Caco-2 (cell line): Measurements from ENCODE around the gene CDH9. TPM values are rescaled to one million over a fixed set of nuclear protein-coding genes. Genes with fewer than 3 reads are reported as not detected.

Source experiments
- BruUV-seq: library from RNA; stranded (reverse); fragments of 400-500 nt; replicated peaks from 2 replicates; lab custom pipeline; 2021; lab: Mats Ljungman, UMichigan
- CTCF ChIA-PET: fragments of 300-600 bp; sonication (Branson Sonifier 250); formaldehyde crosslinking; loops from one replicate; lab custom pipeline; 2022; ENCODE audit warnings: antibody characterized with exemption; lab: Charles Lee
- POLR2A ChIA-PET: fragments of 300-600 bp; sonication (Branson Sonifier 250); formaldehyde crosslinking; loops from one replicate; lab custom pipeline; 2022; ENCODE audit warnings: antibody characterized with exemption; lab: Charles Lee
- DNase-seq, 2 experiments: peaks; one replicate each; pipeline versions ENCODE4 v3.0.0 to v3.0.0-alpha.2; 2020 to 2022
- H3K27me3 ChIP-seq: replicated peaks from 2 replicates; pipeline ENCODE4 v1.6.0; 2011; ENCODE audit warnings: low read length; ENCODE audit not compliant: control insufficient read depth, insufficient read depth
- H3K36me3 ChIP-seq: 2 replicates; pipeline ENCODE4 v1.5.1; 2011; ENCODE audit warnings: low read length; ENCODE audit not compliant: control insufficient read depth, insufficient read depth
- H3K4me1 ChIP-seq: fragments of 250-450 bp; sonication (Bioruptor Pico); 2 replicates; pipeline ENCODE4 v1.5.1; 2020; ENCODE audit warnings: mild to moderate bottlenecking
- H3K4me3 ChIP-seq: 2 replicates; pipeline ENCODE4 v1.5.1; 2011; ENCODE audit warnings: low read depth, mild to moderate bottlenecking, control low read depth, low read length
- H3K9me3 ChIP-seq: fragments of 250-450 bp; sonication (Bioruptor Pico); 2 replicates; pipeline ENCODE4 v1.5.1; 2020; ENCODE audit warnings: mild to moderate bottlenecking, moderate library complexity
- H3K27ac Mint-ChIP-seq: one replicate; pipeline ENCODE4 v1.8.0; 2022; ENCODE audit warnings: mixed read lengths; ENCODE audit not compliant: unreplicated experiment
- H3K27me3 Mint-ChIP-seq: one replicate; pipeline ENCODE4 v1.8.0; 2022; ENCODE audit warnings: mixed read lengths; ENCODE audit not compliant: insufficient read depth, unreplicated experiment
- H3K36me3 Mint-ChIP-seq: one replicate; pipeline ENCODE4 v1.8.0; 2022; ENCODE audit warnings: mild to moderate bottlenecking, mixed read lengths; ENCODE audit not compliant: insufficient read depth, unreplicated experiment
- H3K4me1 Mint-ChIP-seq: one replicate; pipeline ENCODE4 v1.8.0; 2022; ENCODE audit warnings: low read depth, mixed read lengths; ENCODE audit not compliant: unreplicated experiment
- H3K4me3 Mint-ChIP-seq: one replicate; pipeline ENCODE4 v1.8.0; 2022; ENCODE audit warnings: mild to moderate bottlenecking, moderate library complexity, mixed read lengths; ENCODE audit not compliant: unreplicated experiment
- H3K9me3 Mint-ChIP-seq: one replicate; pipeline ENCODE4 v1.8.0; 2022; ENCODE audit warnings: mixed read lengths; ENCODE audit not compliant: unreplicated experiment
- intact Hi-C: fragments of 100-400 bp; cut with micrococcal nuclease; formaldehyde crosslinking; loops from one replicate; pipeline ENCODE4 v1.10.0; 2022; ENCODE audit not compliant: unreplicated experiment
- total RNA-seq: library from RNA; stranded (reverse); gene quantifications from 2 replicates; pipeline ENCODE4 v1.2.3, GENCODE V29; 2022
- TF ChIP-seq, protein P1 (sequence below), 2 experiments: fragments of 200-600 bp in 1 of 2; IDR thresholded peaks; 1 replicate in 1 of 2; 2 replicates in 1 of 2; pipeline versions ENCODE4 v1.5.1 to v1.8.0; 2011 to 2022; ENCODE audit warnings: antibody characterized with exemption in 1 of 2, control low read depth in 1 of 2, inconsistent platforms in 1 of 2, low read depth in 1 of 2, low read length in 1 of 2, mild to moderate bottlenecking in 1 of 2, moderate library complexity in 1 of 2; ENCODE audit not compliant: insufficient read depth in 1 of 2, severe bottlenecking in 1 of 2, unreplicated experiment in 1 of 2

CDH9 gene
- total RNA-seq, 1 experiment from 2014 or later, result not detected

DNA sequence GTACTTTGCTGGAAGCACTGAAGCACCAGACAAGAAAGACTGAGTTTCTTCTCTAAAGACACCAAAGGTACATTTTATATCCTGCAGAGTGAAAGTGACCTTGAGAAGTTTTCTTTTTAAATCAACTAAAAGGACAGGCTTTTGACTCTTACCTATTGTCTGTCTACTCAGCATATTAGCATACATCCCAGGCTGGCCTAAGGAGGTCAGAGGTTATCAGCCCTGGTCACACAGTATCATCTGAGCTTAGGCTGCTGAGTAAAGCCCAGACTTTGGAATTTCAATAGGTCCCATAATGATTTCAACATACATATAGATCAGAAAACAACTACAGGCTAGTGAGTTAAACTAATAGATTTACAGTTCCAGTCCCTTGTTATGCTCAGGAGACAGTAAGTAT, 10.1 kb upstream of the CDH9 start:
- ChIA-PET CTCF (no interaction called here), POLR2A (no interaction called here)
- Mint-ChIP-seq H3K36me3 (no peaks in the 10 kb centered on the region), H3K4me3 (no peak overlapping the region), H3K9me3 (no peaks in the 10 kb centered on the region), H3K27me3 (no peaks in the 10 kb centered on the region), H3K4me1 (no peaks in the 10 kb centered on the region), H3K27ac (no peak overlapping the region)
- BruUV-seq, result no TSS peak
- H3K4me3 ChIP-seq, result no peak overlapping the region
- DNase-seq, result peak; percentile 28 to 45
- H3K4me1 ChIP-seq, result no peaks in the 10 kb centered on the region
- H3K27me3 ChIP-seq, result no peaks in the 10 kb centered on the region
- TF ChIP-seq, protein P1, sequence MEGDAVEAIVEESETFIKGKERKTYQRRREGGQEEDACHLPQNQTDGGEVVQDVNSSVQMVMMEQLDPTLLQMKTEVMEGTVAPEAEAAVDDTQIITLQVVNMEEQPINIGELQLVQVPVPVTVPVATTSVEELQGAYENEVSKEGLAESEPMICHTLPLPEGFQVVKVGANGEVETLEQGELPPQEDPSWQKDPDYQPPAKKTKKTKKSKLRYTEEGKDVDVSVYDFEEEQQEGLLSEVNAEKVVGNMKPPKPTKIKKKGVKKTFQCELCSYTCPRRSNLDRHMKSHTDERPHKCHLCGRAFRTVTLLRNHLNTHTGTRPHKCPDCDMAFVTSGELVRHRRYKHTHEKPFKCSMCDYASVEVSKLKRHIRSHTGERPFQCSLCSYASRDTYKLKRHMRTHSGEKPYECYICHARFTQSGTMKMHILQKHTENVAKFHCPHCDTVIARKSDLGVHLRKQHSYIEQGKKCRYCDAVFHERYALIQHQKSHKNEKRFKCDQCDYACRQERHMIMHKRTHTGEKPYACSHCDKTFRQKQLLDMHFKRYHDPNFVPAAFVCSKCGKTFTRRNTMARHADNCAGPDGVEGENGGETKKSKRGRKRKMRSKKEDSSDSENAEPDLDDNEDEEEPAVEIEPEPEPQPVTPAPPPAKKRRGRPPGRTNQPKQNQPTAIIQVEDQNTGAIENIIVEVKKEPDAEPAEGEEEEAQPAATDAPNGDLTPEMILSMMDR (IDR thresholded peaks at IDR 0.05; ENCODE audit: insufficient read depth in 1 of 2, low read depth in 1 of 2, low read length in 1 of 2, severe bottlenecking in 1 of 2, unreplicated experiment in 1 of 2), result no peak
- intact Hi-C loops, result no loop called here
- H3K9me3 ChIP-seq, result no peaks in the 10 kb centered on the region
- H3K36me3 ChIP-seq, result no peaks in the 10 kb centered on the region

DNA sequence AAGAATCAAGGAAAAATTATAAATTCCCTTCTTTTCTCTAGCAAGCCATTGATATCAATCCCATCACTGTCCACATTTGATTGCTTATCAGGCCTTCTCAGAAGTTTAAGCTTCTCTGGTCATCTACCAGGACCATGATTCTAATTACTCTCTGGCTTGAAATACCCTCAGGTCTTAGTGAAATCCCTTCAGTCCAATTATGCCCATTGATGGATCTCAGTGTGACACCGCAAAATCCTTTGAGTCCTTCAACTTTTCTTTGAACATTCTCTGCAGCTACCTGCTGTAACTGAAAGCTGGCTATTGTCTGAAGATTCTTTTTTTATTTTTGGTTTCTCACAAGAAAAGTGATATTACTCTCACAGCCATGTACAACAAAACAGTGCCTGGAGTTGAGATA, 3.0 kb upstream of the CDH9 start:
- no peaks in the 10 kb centered on the region for H3K36me3 Mint-ChIP-seq
- H3K27me3 ChIP-seq, result no peaks in the 10 kb centered on the region
- H3K4me3 Mint-ChIP-seq, result no peak overlapping the region
- no peak overlapping the region for H3K4me3 ChIP-seq
- no peaks in the 10 kb centered on the region for H3K27me3 Mint-ChIP-seq
- H3K9me3 Mint-ChIP-seq, result no peaks in the 10 kb centered on the region
- H3K27ac Mint-ChIP-seq, result no peak overlapping the region
- POLR2A ChIA-PET, result no interaction called here
- intact Hi-C loops, result no loop called here
- no peaks in the 10 kb centered on the region for H3K9me3 ChIP-seq
- H3K4me1 ChIP-seq, result no peaks in the 10 kb centered on the region
- TF ChIP-seq, protein P1 (IDR thresholded peaks at IDR 0.05; ENCODE audit: insufficient read depth in 1 of 2, low read depth in 1 of 2, low read length in 1 of 2, severe bottlenecking in 1 of 2, unreplicated experiment in 1 of 2), result no peak
- BruUV-seq, result no TSS peak
- no peaks in the 10 kb centered on the region for H3K36me3 ChIP-seq
- no peak for DNase-seq
- H3K4me1 Mint-ChIP-seq, result no peaks in the 10 kb centered on the region
- CTCF ChIA-PET, result interaction anchor here (0.6 kb wide), 1 partner anchor 383 kb away, joined by 6 read pairs; no protein-coding TSS in a partner anchor

DNA sequence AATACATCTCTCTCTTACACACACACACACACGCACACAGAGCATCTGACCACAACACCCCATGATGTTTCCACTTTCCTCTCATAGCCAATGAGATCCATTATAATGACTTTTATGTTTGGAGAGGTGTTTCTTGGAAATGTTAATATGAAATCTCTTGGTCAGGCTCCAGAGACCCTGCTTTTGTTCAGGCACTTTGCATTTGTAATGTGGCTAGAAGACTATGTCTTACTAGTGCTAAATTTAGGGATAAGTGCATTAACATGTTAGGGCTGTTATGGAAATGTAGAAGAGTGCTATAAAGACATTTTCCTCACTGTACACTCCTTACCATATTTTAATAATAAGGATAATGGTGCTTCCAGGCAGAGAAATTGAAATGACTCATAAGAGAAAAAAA, 3.8 kb downstream of the CDH9 start:
- Histone ChIP-seq H3K9me3 (no peaks in the 10 kb centered on the region), H3K27me3 (no peaks in the 10 kb centered on the region), H3K4me1 (no peaks in the 10 kb centered on the region), H3K4me3 (no peak overlapping the region), H3K36me3 (no peaks in the 10 kb centered on the region)
- Mint-ChIP-seq H3K27me3 (no peaks in the 10 kb centered on the region), H3K4me1 (no peaks in the 10 kb centered on the region), H3K4me3 (no peak overlapping the region), H3K27ac (no peak overlapping the region), H3K36me3 (no peaks in the 10 kb centered on the region), H3K9me3 (no peaks in the 10 kb centered on the region)
- CTCF ChIA-PET, result interaction anchor here (0.7 kb wide), 1 partner anchor 312 kb away, joined by 3 read pairs; no protein-coding TSS in a partner anchor
- POLR2A ChIA-PET, result no interaction called here
- TF ChIP-seq, protein P1 (IDR thresholded peaks at IDR 0.05; ENCODE audit: insufficient read depth in 1 of 2, low read depth in 1 of 2, low read length in 1 of 2, severe bottlenecking in 1 of 2, unreplicated experiment in 1 of 2), result no peak
- no TSS peak for BruUV-seq
- no peak for DNase-seq
- intact Hi-C loops, result no loop called here
